ENCODE results near the gene BCL7A.

DNA sequence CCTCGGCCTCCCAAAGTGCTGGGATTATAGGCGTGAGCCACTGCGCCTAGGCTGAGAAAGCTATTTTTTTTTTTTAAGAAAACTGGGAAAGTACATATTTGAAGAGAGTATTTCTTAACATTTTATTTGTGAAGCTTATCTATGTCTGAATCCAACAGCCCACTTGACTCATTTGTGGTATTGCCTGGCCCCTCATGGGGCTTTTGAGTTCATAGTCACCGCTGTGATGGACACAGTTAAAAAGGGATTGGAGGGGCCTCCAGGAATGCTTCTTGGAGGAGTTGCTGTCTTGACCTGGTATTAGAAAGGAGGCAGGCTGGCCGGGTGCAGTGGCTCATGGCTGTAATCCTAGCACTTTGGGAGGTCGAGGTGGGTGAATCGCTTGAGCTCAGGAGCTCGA lies 26.5 kb downstream of the BCL7A start:
- TF ChIP-seq CTCF (IDR thresholded peaks at IDR 0.05; ENCODE audit: low read depth, low read length, poor library complexity, severe bottlenecking) = no peak
- no peak for TF ChIP-seq EZH2phosphoT487 (IDR thresholded peaks at IDR 0.05; ENCODE audit: borderline replicate concordance, low read length)
